ENCODE data around the gene AGPAT1.

The AGPAT1 gene

GRCh38 chr6:32151863-32152768 is 23.8 kb downstream of the AGPAT1 start, which contains the start of gene PRRT1:
Gene PRRT1 (minus strand): TSS chr6:32151939. CDS start chr6:32151827, 112 bp downstream.
- TF ChIP-seq SIN3A (IDR thresholded peaks at IDR 0.05; ENCODE audit: borderline replicate concordance, insufficient read depth, low read length) (no peak), TAF1 (IDR thresholded peaks at IDR 0.05; ENCODE audit: borderline replicate concordance, insufficient read depth, low read length) (no peak), POLR2AphosphoS5 (IDR thresholded peaks at IDR 0.05; ENCODE audit: low read depth, low read length) (no peak), FOXP2 (optimal IDR thresholded peaks at IDR 0.05; ENCODE audit: borderline replicate concordance, extremely low read depth, extremely low read length, insufficient read depth) (no peak), REST (IDR thresholded peaks at IDR 0.05; ENCODE audit: insufficient read depth in 1 of 2, low read depth in 2 of 2, low read length in 2 of 2) (no peak)

- TF ChIP-seq FOXP2 (optimal IDR thresholded peaks at IDR 0.05; ENCODE audit: borderline replicate concordance, extremely low read depth, extremely low read length, insufficient read depth) = no peak
- TF ChIP-seq POLR2AphosphoS5 (IDR thresholded peaks at IDR 0.05; ENCODE audit: low read depth, low read length) = no peak
- TF ChIP-seq REST (IDR thresholded peaks at IDR 0.05; ENCODE audit: insufficient read depth in 1 of 2, low read depth in 2 of 2, low read length in 2 of 2) = no peak
- no peak for TF ChIP-seq TAF1 (IDR thresholded peaks at IDR 0.05; ENCODE audit: borderline replicate concordance, insufficient read depth, low read length)
- TF ChIP-seq SIN3A (IDR thresholded peaks at IDR 0.05; ENCODE audit: borderline replicate concordance, insufficient read depth, low read length) = no peak
Measured at GRCh38 chr6:32151181-32151862, 24.6 kb downstream of the AGPAT1 start.

GRCh38 chr6:32149932-32150870 is 25.7 kb downstream of the AGPAT1 start:
- TF ChIP-seq TAF1 (IDR thresholded peaks at IDR 0.05; ENCODE audit: borderline replicate concordance, insufficient read depth, low read length) (no peak), POLR2AphosphoS5 (IDR thresholded peaks at IDR 0.05; ENCODE audit: low read depth, low read length) (no peak), FOXP2 (optimal IDR thresholded peaks at IDR 0.05; ENCODE audit: borderline replicate concordance, extremely low read depth, extremely low read length, insufficient read depth) (no peak), SIN3A (IDR thresholded peaks at IDR 0.05; ENCODE audit: borderline replicate concordance, insufficient read depth, low read length) (no peak)

GRCh38 chr6:32149092-32149755 is 26.7 kb downstream of the AGPAT1 start:
- TF ChIP-seq FOXP2 (optimal IDR thresholded peaks at IDR 0.05; ENCODE audit: borderline replicate concordance, extremely low read depth, extremely low read length, insufficient read depth) = no peak
- no peak for TF ChIP-seq POLR2AphosphoS5 (IDR thresholded peaks at IDR 0.05; ENCODE audit: low read depth, low read length)
- no peak for TF ChIP-seq REST (IDR thresholded peaks at IDR 0.05; ENCODE audit: insufficient read depth in 1 of 2, low read depth in 2 of 2, low read length in 2 of 2)
- no peak for TF ChIP-seq TAF1 (IDR thresholded peaks at IDR 0.05; ENCODE audit: borderline replicate concordance, insufficient read depth, low read length)
- TF ChIP-seq SIN3A (IDR thresholded peaks at IDR 0.05; ENCODE audit: borderline replicate concordance, insufficient read depth, low read length) = no peak
